ENCODE data around the gene CEP112. TPM values are rescaled to one million over a fixed set of nuclear protein-coding genes. Genes with fewer than 3 reads are reported as not detected.

CEP112 gene
- total and polyA plus RNA-seq, 10 of the 15 experiments (the other 5 are each of a cell fraction or from before 2014, with no cell fraction given), result 0.11 to 3.8 (median 0.32) TPM; not detected in 1

GRCh38 chr17:65891231-65891735 lies 300.6 kb downstream of the CEP112 start:
- POLR2A ChIA-PET, result interaction anchor here (1.0 kb wide), 1 partner anchor 10 kb away, joined by 3 read pairs; no protein-coding TSS in a partner anchor
- RAD21 ChIA-PET (ENCODE audit: unreplicated experiment), result no interaction called here
- CTCF ChIA-PET, result no interaction called here
- DNase-seq (ENCODE audit: low read depth, low spot score) (no peak), ATAC-seq (no peak), FAIRE-seq (no peak)
- intact Hi-C loops (cut with micrococcal nuclease; ENCODE audit: unreplicated experiment), result no loop called here
- in situ Hi-C loops (cut with MboI), result no loop called here
- SMC1A ChIA-PET (ENCODE audit: uncharacterized antibody, unreplicated experiment), result interaction anchor here (1.1 kb wide), 1 partner anchor 10 kb away, joined by 3 read pairs; no protein-coding TSS in a partner anchor
- no peak overlapping the region for H2AFZ ChIP-seq (ENCODE audit: control insufficient read depth, low read depth, low read length)
- no peaks in the 10 kb centered on the region for H3K36me3 ChIP-seq (ENCODE audit: control insufficient read depth in 2 of 2, insufficient read depth in 2 of 2, low read length in 1 of 2)
- H3K4me1 ChIP-seq (ENCODE audit: control insufficient read depth, insufficient read depth, low read length), result peaks cover 6% of the 10 kb centered on the region; the same call in 1 of the 2 replicates
- H3K9ac ChIP-seq (ENCODE audit: control insufficient read depth, insufficient read depth, low read length), result no peak overlapping the region
- no peak overlapping the region for H3K4me2 ChIP-seq (ENCODE audit: control insufficient read depth, insufficient read depth)
- H3K79me2 ChIP-seq (ENCODE audit: control insufficient read depth, insufficient read depth, low read length), result no peaks in the 10 kb centered on the region
- no peak overlapping the region for H3K27ac ChIP-seq (ENCODE audit: control insufficient read depth, insufficient read depth)
- H3K27me3 ChIP-seq (replicated peaks in 1 of 2; ENCODE audit: control insufficient read depth in 2 of 2, insufficient read depth in 2 of 2, low read length in 1 of 2), result no peaks in the 10 kb centered on the region
- H3K9me3 ChIP-seq (replicated peaks; ENCODE audit: control insufficient read depth, insufficient read depth, low read length), result no peaks in the 10 kb centered on the region
- H4K20me1 ChIP-seq (ENCODE audit: control insufficient read depth, insufficient read depth), result no peaks in the 10 kb centered on the region
- H3K4me3 ChIP-seq, result no peak overlapping the region
- 44% methylated on average over 7 of the region's 7 CpGs for WGBS (ENCODE audit: insufficient coverage, insufficient replicate concordance, low lambda C conversion rate, missing lambda C conversion rate)
- TF ChIP-seq JUNB (IDR thresholded peaks at IDR 0.05) (no peak), MYC (IDR thresholded peaks at IDR 0.05; ENCODE audit: insufficient read depth, insufficient read length, insufficient replicate concordance, low read length, severe bottlenecking) (no peak), ETV6 (conservative IDR thresholded peaks at IDR 0.05 in 1 of 2, IDR thresholded peaks at IDR 0.05 in 1 of 2; ENCODE audit: borderline replicate concordance in 1 of 2, low read depth in 1 of 2) (no peak), STAT1 (conservative IDR thresholded peaks at IDR 0.05) (no peak)
- BruUV-seq (replicated peaks), result no TSS peak

- no TSS peak for BruUV-seq (replicated peaks)
- no peak for TF ChIP-seq ZSCAN29 (IDR thresholded peaks at IDR 0.05)
- TF ChIP-seq YBX1 (IDR thresholded peaks at IDR 0.05), result no peak
- ATAC-seq, result no peak
Observed at GRCh38 chr17:65888649-65889048, 303.3 kb downstream of the CEP112 start.

More at GRCh38 chr17:65888649-65889048, 303.3 kb downstream of the CEP112 start:
- SMC1A ChIA-PET (ENCODE audit: uncharacterized antibody, unreplicated experiment), result no interaction called here
- CTCF ChIA-PET, result interaction anchor here (0.6 kb wide), 1 partner anchor 1403 kb away, joined by 4 read pairs; no protein-coding TSS in a partner anchor
- Histone ChIP-seq H3K27ac (ENCODE audit: control insufficient read depth, insufficient read depth) (no peak overlapping the region), H3K9me3 (replicated peaks; ENCODE audit: control insufficient read depth, insufficient read depth, low read length) (no peaks in the 10 kb centered on the region), H2AFZ (ENCODE audit: control insufficient read depth, low read depth, low read length) (no peak overlapping the region), H3K79me2 (ENCODE audit: control insufficient read depth, insufficient read depth, low read length) (no peaks in the 10 kb centered on the region), H3K4me1 (ENCODE audit: control insufficient read depth, insufficient read depth, low read length) (peaks cover 6% of the 10 kb centered on the region; the same call in 1 of the 2 replicates), H3K4me3 (no peak overlapping the region), H3K27me3 (replicated peaks in 1 of 2; ENCODE audit: control insufficient read depth in 2 of 2, insufficient read depth in 2 of 2, low read length in 1 of 2) (no peaks in the 10 kb centered on the region), H3K36me3 (ENCODE audit: control insufficient read depth in 2 of 2, insufficient read depth in 2 of 2, low read length in 1 of 2) (no peaks in the 10 kb centered on the region), H3K4me2 (ENCODE audit: control insufficient read depth, insufficient read depth) (no peak overlapping the region), H3K9ac (ENCODE audit: control insufficient read depth, insufficient read depth, low read length) (no peak overlapping the region), H4K20me1 (ENCODE audit: control insufficient read depth, insufficient read depth) (no peaks in the 10 kb centered on the region)
- 25% methylated on average over 4 of the region's 4 CpGs for WGBS (ENCODE audit: insufficient coverage, insufficient replicate concordance, low lambda C conversion rate, missing lambda C conversion rate)
- FAIRE-seq, result no peak
- no peak for DNase-seq (ENCODE audit: low read depth, low spot score)
- RAD21 ChIA-PET (ENCODE audit: unreplicated experiment), result no interaction called here
- in situ Hi-C loops (cut with MboI), result no loop called here
- intact Hi-C loops (cut with micrococcal nuclease; ENCODE audit: unreplicated experiment), result no loop called here
- POLR2A ChIA-PET, result no interaction called here

All from GM12878 (cell line).